Measurements from ENCODE around the gene MESD.

MESD gene

DNA sequence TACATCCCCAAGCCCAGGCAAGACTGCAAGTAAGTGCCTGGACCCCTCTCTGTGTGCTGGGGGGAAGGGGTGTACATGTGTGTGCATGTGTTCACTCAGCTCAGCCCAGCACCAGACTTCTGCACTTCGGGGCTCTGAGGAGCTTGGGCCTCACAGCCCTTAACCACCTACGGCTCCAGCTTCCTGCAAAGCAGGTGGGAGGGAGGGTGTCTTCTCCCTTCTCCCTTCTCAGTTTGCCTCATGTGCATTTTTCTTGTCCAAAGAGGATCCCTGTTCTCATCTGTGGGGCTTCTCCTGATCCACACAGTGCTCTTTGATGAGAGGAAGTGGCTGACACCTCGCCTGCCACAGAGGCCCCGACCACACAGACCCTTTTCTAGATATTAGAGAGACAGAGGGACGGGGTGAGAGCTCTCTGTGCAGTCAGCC lies 69.3 kb downstream of the MESD start:
- no peak for TF ChIP-seq ZFX (IDR thresholded peaks at IDR 0.05; ENCODE audit: borderline replicate concordance)
- TF ChIP-seq, protein P1, sequence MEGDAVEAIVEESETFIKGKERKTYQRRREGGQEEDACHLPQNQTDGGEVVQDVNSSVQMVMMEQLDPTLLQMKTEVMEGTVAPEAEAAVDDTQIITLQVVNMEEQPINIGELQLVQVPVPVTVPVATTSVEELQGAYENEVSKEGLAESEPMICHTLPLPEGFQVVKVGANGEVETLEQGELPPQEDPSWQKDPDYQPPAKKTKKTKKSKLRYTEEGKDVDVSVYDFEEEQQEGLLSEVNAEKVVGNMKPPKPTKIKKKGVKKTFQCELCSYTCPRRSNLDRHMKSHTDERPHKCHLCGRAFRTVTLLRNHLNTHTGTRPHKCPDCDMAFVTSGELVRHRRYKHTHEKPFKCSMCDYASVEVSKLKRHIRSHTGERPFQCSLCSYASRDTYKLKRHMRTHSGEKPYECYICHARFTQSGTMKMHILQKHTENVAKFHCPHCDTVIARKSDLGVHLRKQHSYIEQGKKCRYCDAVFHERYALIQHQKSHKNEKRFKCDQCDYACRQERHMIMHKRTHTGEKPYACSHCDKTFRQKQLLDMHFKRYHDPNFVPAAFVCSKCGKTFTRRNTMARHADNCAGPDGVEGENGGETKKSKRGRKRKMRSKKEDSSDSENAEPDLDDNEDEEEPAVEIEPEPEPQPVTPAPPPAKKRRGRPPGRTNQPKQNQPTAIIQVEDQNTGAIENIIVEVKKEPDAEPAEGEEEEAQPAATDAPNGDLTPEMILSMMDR (IDR thresholded peaks at IDR 0.05): no peak
- no peak overlapping the region for H3K27ac ChIP-seq

DNA sequence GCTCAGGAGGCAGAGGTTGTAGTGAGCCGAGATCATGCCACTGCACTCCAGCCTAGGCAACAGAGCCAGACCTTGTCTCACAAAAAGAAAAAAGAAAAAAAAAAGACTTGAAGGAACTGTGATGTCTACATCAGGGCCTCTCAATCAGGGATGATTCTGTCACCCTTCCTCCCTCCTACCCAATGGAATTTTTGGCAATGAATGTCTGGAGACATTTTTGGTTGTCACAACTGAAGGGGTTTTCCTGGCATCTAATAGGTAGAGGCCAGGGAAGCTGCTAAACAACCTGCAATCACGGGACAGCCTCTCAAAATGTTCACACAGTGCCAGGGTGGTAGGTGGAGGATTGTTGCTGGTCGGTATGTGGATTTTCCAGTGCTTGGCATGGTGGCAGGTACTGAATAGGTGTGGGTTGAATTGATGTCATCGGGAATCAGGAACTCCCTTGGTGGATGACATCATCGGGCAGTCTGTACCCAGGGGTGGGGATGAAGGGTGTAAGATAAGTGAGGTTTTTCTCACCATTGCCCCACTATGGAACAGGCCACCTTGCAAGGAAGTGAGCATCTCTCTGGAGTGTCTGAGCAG lies 71.3 kb downstream of the MESD start:
- TF ChIP-seq, protein P1 (IDR thresholded peaks at IDR 0.05): no peak
- no peak for TF ChIP-seq ZFX (IDR thresholded peaks at IDR 0.05; ENCODE audit: borderline replicate concordance)
- H3K27ac ChIP-seq: no peak overlapping the region

DNA sequence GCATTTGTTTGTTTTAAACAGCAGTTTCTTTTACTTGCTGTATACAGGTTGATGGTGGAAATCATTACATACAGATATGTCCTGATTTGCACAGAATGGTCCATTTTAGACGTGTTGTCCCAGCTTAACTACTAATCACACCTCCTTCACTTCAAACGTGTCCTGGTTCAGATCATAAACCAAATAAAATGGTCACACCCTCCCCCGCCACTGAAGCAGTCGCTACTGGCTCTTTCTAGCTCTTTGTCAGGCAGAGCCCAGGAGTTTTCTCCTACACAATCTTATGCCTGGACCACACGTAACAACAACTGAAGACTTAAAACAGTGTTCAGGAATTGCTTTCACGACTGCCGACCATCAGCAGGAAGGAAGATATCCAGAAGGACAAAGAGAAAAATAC lies 73.6 kb downstream of the MESD start:
- H3K27ac ChIP-seq: no peak overlapping the region
- TF ChIP-seq ZFX (IDR thresholded peaks at IDR 0.05; ENCODE audit: borderline replicate concordance): no peak
- TF ChIP-seq, protein P1 (IDR thresholded peaks at IDR 0.05): no peak

DNA sequence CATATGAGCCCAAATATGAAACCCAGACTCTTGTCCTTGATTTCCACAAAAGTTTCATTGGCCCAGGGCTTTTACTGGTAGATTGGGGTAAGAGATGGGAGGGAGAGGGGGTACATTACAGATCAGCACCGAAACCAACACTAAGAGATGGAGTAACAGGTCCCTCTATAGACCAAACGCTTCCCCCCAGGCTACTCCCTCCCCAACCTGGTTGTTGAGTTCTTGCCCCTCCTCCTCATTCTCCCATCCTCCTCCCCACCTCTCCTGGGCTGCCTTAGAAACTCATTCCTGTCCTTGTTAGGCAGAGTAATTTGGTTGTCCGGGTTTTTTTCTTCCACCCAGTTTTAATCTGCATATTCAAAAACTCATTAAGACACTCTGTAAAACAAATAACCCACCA lies 74.1 kb downstream of the MESD start:
- TF ChIP-seq, protein P1 (IDR thresholded peaks at IDR 0.05): no peak
- no peak for TF ChIP-seq ZFX (IDR thresholded peaks at IDR 0.05; ENCODE audit: borderline replicate concordance)
- H3K27ac ChIP-seq: no peak overlapping the region

DNA sequence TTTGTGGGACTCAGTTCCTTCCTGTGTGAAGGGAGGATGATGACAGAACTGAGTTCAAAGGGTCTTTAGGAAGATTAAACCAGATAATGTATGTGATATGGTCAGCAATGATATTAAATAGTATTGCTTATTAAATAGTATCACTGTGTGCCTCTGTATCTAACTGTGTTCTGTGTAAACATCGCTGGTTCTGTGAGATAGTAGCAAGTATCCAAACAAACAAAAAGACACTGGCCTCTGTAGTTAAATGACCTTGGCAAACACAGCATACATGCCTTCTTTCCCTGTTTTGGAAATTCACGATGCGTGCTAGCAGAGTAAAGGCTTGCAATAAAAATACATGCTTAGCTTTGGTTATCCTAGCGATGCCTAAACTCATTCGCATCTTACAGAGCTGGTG lies 76.1 kb downstream of the MESD start:
- no peak for TF ChIP-seq ZFX (IDR thresholded peaks at IDR 0.05; ENCODE audit: borderline replicate concordance)
- TF ChIP-seq, protein P1 (IDR thresholded peaks at IDR 0.05): no peak
- H3K27ac ChIP-seq: peak overlapping the region; percentile 17

DNA sequence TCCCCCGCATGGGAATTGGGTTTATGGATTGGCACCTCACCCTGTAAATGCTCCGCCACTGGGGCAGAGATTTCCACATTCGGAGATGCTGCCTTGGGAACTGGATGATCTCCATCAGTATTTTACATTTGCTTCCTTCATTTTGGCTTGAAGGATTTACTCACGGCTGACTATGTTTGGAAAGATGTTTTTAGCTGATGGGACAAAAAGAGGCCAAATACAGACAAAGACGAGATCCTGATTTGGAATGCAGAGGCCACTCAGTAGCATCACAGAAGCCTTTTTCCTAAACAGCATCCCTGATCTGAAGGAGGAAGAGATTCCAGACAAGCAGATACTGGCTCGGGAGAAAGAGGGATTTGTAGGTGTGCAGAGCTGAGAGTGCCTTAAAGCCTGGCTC lies 76.9 kb downstream of the MESD start:
- H3K27ac ChIP-seq: no peak overlapping the region; the same call in 1 of the 2 replicates
- no peak for TF ChIP-seq ZFX (IDR thresholded peaks at IDR 0.05; ENCODE audit: borderline replicate concordance)
- TF ChIP-seq, protein P1 (IDR thresholded peaks at IDR 0.05): no peak

DNA sequence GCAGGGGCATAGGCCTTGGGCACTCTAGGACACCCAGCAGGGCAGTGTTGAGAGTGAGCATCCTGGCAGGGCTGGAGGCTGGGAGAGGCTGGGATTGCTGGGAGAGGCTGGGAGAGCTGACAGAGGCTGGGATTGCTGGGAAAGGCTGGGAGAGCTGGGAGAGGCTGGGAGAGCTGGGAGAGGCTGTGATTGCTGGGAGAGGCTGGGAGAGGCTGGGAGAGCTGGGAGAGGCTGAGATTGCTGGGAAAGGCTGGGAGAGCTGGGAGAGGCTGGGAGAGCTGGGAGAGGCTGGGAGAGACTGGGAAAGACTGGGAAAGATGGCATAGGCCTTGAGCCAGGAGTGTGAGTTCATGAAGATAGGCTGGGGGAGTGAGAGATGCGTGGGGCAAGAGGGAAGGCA lies 77.8 kb downstream of the MESD start:
- H3K27ac ChIP-seq: no peak overlapping the region
- TF ChIP-seq, protein P1 (IDR thresholded peaks at IDR 0.05): no peak
- TF ChIP-seq ZFX (IDR thresholded peaks at IDR 0.05; ENCODE audit: borderline replicate concordance): no peak
